Neuronal stem cell (in vitro differentiated cells): Measurements from ENCODE around the gene SMARCC2.
A peak's percentile ranks its signal among the peaks of the same experiment; 100 is the strongest.
"Not testable (repeated sequence)": the region's sequence is repeated elsewhere in the genome, so short reads cannot be mapped to it uniquely, and the experiment has no call there.

Source experiments
- DNase-seq: peaks from one replicate; pipeline ENCODE4 v3.0.0-alpha.2; 2013; ENCODE audit warnings: low spot score
- H2AFZ ChIP-seq: one replicate; pipeline ENCODE4 v1.6.1; 2013; ENCODE audit warnings: mild to moderate bottlenecking, low read length, inconsistent platforms
- H2AK5ac ChIP-seq: 2 replicates; pipeline ENCODE4 v1.6.1; 2013; ENCODE audit warnings: low read depth, mild to moderate bottlenecking, inconsistent platforms, low read length, moderate library complexity, mixed read lengths
- H2BK120ac ChIP-seq: 2 replicates; pipeline ENCODE4 v1.6.1; 2013; ENCODE audit warnings: low read depth, mild to moderate bottlenecking, inconsistent platforms, low read length, moderate library complexity, mixed read lengths
- H2BK12ac ChIP-seq: one replicate; pipeline ENCODE4 v1.6.1; 2013; ENCODE audit warnings: low read length, inconsistent platforms
- H2BK15ac ChIP-seq: 2 replicates; pipeline ENCODE4 v1.6.1; 2013; ENCODE audit warnings: mild to moderate bottlenecking, low read length, inconsistent platforms, mixed read lengths
- H2BK5ac ChIP-seq: one replicate; pipeline ENCODE4 v1.6.1; 2013; ENCODE audit warnings: inconsistent platforms, mild to moderate bottlenecking, low read length, moderate library complexity
- H3K14ac ChIP-seq: one replicate; pipeline ENCODE4 v1.6.1; 2013; ENCODE audit warnings: low read length, inconsistent platforms
- H3K18ac ChIP-seq: 2 replicates; pipeline ENCODE4 v1.6.1; 2013; ENCODE audit warnings: low read length, inconsistent platforms
- H3K23ac ChIP-seq: 2 replicates; pipeline ENCODE4 v1.6.1; 2013; ENCODE audit warnings: low read depth, mild to moderate bottlenecking, mixed read lengths, low read length, inconsistent platforms; ENCODE audit not compliant: poor library complexity
- H3K27ac ChIP-seq: replicated peaks from 3 replicates; pipeline ENCODE4 v1.5.1; 2013; ENCODE audit warnings: low read length, inconsistent platforms
- H3K27me3 ChIP-seq, 3 experiments: 2 replicates each; pipeline ENCODE4 v1.6.1; 2013; ENCODE audit warnings: low read length in 3 of 3, mild to moderate bottlenecking in 2 of 3, inconsistent platforms in 1 of 3, low read depth in 1 of 3, mixed read lengths in 1 of 3, moderate library complexity in 1 of 3; ENCODE audit not compliant: control insufficient read depth in 3 of 3, insufficient read depth in 3 of 3
- H3K36me3 ChIP-seq, 2 donors: replicated peaks in 1 of 2; 2 replicates each; pipeline ENCODE4 v1.6.1; 2013; ENCODE audit warnings: low read length in 2 of 2; ENCODE audit not compliant: control insufficient read depth in 2 of 2, insufficient read depth in 2 of 2
- H3K4ac ChIP-seq: 2 replicates; pipeline ENCODE4 v1.6.1; 2013; ENCODE audit warnings: inconsistent platforms, mild to moderate bottlenecking, low read length, moderate library complexity
- H3K4me1 ChIP-seq, 2 donors: 1 replicate in 1 of 2; 2 replicates in 1 of 2; pipeline ENCODE4 v1.6.1; 2013; ENCODE audit warnings: low read length in 2 of 2, low read depth in 1 of 2; ENCODE audit not compliant: control insufficient read depth in 2 of 2, insufficient read depth in 1 of 2
- H3K4me2 ChIP-seq: one replicate; pipeline ENCODE4 v1.6.1; 2013; ENCODE audit warnings: mild to moderate bottlenecking, low read length, inconsistent platforms; ENCODE audit not compliant: insufficient read depth, poor library complexity, severe bottlenecking
- H3K4me3 ChIP-seq, 2 donors: 2 replicates each; pipeline ENCODE4 v1.5.1; 2013; ENCODE audit warnings: low read length in 2 of 2, mild to moderate bottlenecking in 2 of 2, inconsistent platforms in 1 of 2, moderate library complexity in 1 of 2
- H3K79me1 ChIP-seq: one replicate; pipeline ENCODE4 v1.6.1; 2013; ENCODE audit warnings: low read depth, mild to moderate bottlenecking, inconsistent platforms, low read length, moderate library complexity
- H3K9ac ChIP-seq: one replicate; pipeline ENCODE4 v1.6.1; 2013; ENCODE audit warnings: mild to moderate bottlenecking, low read depth, low read length, inconsistent platforms; ENCODE audit not compliant: poor library complexity
- H3K9me3 ChIP-seq, 2 donors: replicated peaks in 1 of 2; 2 replicates each; pipeline versions ENCODE3 to v1.6.1; 2013; ENCODE audit warnings: low read length in 2 of 2, mild to moderate bottlenecking in 2 of 2, inconsistent platforms in 1 of 2, low read depth in 1 of 2, mixed read lengths in 1 of 2, moderate library complexity in 1 of 2; ENCODE audit not compliant: control insufficient read depth in 2 of 2, insufficient read depth in 1 of 2
- H4K8ac ChIP-seq: one replicate; pipeline ENCODE4 v1.6.1; 2013; ENCODE audit warnings: low read depth, mild to moderate bottlenecking, inconsistent platforms, low read length, moderate library complexity
- H4K91ac ChIP-seq: one replicate; pipeline ENCODE4 v1.6.1; 2013; ENCODE audit warnings: low read length, low read depth, mild to moderate bottlenecking, inconsistent platforms; ENCODE audit not compliant: poor library complexity
- WGBS, 2 donors: extraction: QIAGEN DNeasy Blood & Tissue Kit; methylation state at CpG; one replicate each; pipeline ENCODE4 v1.1.7; 2013; ENCODE audit warnings: missing lambda C conversion rate in 2 of 2, mixed read lengths in 1 of 2; ENCODE audit not compliant: insufficient read length in 2 of 2, insufficient replicate concordance in 1 of 2; ENCODE audit errors: extremely low coverage in 2 of 2; 5-methylcytosine and 5-hydroxymethylcytosine counted together

SMARCC2 gene

GRCh38 chr12:56196818-56197550, 7.7 kb upstream of the SMARCC2 start:
- no CpG with 5 or more reads among the region's 11 CpGs for WGBS, 2 donors
- H4K8ac ChIP-seq, H3K36me3 ChIP-seq, H3K4me3 ChIP-seq, H3K4me2 ChIP-seq, H3K27ac ChIP-seq, H3K9ac ChIP-seq, H3K18ac ChIP-seq, H2BK12ac ChIP-seq, H3K9me3 ChIP-seq, DNase-seq, H3K4me1 ChIP-seq, H2BK5ac ChIP-seq, H3K27me3 ChIP-seq, H2AFZ ChIP-seq, H4K91ac ChIP-seq, H3K23ac ChIP-seq, H3K4ac ChIP-seq, H2AK5ac ChIP-seq, H2BK120ac ChIP-seq, H3K79me1 ChIP-seq, H2BK15ac ChIP-seq, H3K14ac ChIP-seq: not testable (repeated sequence)

GRCh38 chr12:56193025-56193578, 3.8 kb upstream of the SMARCC2 start:
- Histone ChIP-seq H3K79me1 (no peaks in the 10 kb centered on the region), H2BK15ac (no peak overlapping the region), H3K4me1 (peaks cover under 1 to 4% of the 10 kb centered on the region in 2 donors), H3K18ac (no peak overlapping the region), H3K14ac (no peak overlapping the region), H3K4ac (no peak overlapping the region), H4K8ac (no peak overlapping the region), H3K23ac (no peak overlapping the region), H2BK5ac (no peak overlapping the region), H3K9me3 (no peaks in the 10 kb centered on the region), H3K36me3 (peaks cover 0 to under 1% of the 10 kb centered on the region in 2 donors), H3K9ac (no peak overlapping the region), H4K91ac (no peak overlapping the region), H2BK12ac (no peak overlapping the region), H3K4me2 (no peak overlapping the region), H2BK120ac (no peak overlapping the region), H2AK5ac (no peak overlapping the region), H3K27ac (no peak overlapping the region), H3K4me3 (no peak overlapping the region), H2AFZ (peak overlapping the region; percentile 74), H3K27me3 (no peaks in the 10 kb centered on the region)
- peak; percentile 65 for DNase-seq
- no CpG with 5 or more reads among the region's 1 CpG for WGBS, 2 donors

- Histone ChIP-seq H3K4me2 (no peak overlapping the region), H3K27ac (no peak overlapping the region), H2AFZ (peak overlapping the region; percentile 30), H3K36me3 (peaks cover 0 to 5% of the 10 kb centered on the region in 2 donors), H3K4me3 (no peak overlapping the region), H3K23ac (no peak overlapping the region), H3K18ac (no peak overlapping the region), H2BK5ac (no peak overlapping the region), H2AK5ac (no peak overlapping the region), H4K8ac (no peak overlapping the region), H4K91ac (no peak overlapping the region), H2BK120ac (no peak overlapping the region), H3K4me1 (peaks cover 6 to 9% of the 10 kb centered on the region in 2 donors), H2BK12ac (no peak overlapping the region), H3K27me3 (no peaks in the 10 kb centered on the region), H2BK15ac (no peak overlapping the region), H3K9ac (no peak overlapping the region), H3K14ac (no peak overlapping the region), H3K9me3 (no peaks in the 10 kb centered on the region), H3K4ac (no peak overlapping the region), H3K79me1 (no peaks in the 10 kb centered on the region)
- no peak for DNase-seq
These were observed 3.3 kb upstream of the SMARCC2 start for GRCh38 chr12:56192582-56192981.

GRCh38 chr12:56190695-56191155, 1.4 kb upstream of the SMARCC2 start:
- Histone ChIP-seq H3K4me2 (no peak overlapping the region), H2BK5ac (no peak overlapping the region), H3K18ac (no peak overlapping the region), H3K36me3 (peaks cover 8 to 22% of the 10 kb centered on the region in 2 donors), H4K8ac (no peak overlapping the region), H3K9ac (no peak overlapping the region), H2BK12ac (no peak overlapping the region), H3K27me3 (no peaks in the 10 kb centered on the region), H2AK5ac (no peak overlapping the region), H4K91ac (no peak overlapping the region), H3K4ac (no peak overlapping the region), H3K4me3 (peak overlapping the region; percentile 58 to 76), H3K23ac (no peak overlapping the region), H2AFZ (peak overlapping the region; percentile 90), H3K79me1 (no peaks in the 10 kb centered on the region), H2BK120ac (no peak overlapping the region), H3K4me1 (peaks cover 7 to 9% of the 10 kb centered on the region in 2 donors), H2BK15ac (no peak overlapping the region), H3K14ac (no peak overlapping the region), H3K27ac (no peak overlapping the region), H3K9me3 (no peaks in the 10 kb centered on the region)
- no CpG with 5 or more reads among the region's 9 CpGs for WGBS, 2 donors
- DNase-seq = peak; percentile 15
